Astrocyte of the cerebellum (primary cell): Measurements from ENCODE around the gene RHPN2.
"Not testable (repeated sequence)": the region's sequence is repeated elsewhere in the genome, so short reads cannot be mapped to it uniquely, and the experiment has no call there.

Experiments
- DNase-seq: peaks from one replicate; pipeline ENCODE4 v3.0.0-alpha.2; 2011; ENCODE audit warnings: low read depth
- H3K4me3 ChIP-seq: 2 replicates; pipeline ENCODE4 v1.5.1; 2011; ENCODE audit warnings: mild to moderate bottlenecking, low read depth, low read length, moderate library complexity
- CTCF ChIP-seq: IDR thresholded peaks from 2 replicates; pipeline ENCODE4 v1.5.1; 2012; ENCODE audit warnings: low read length, low read depth, moderate library complexity, mild to moderate bottlenecking; ENCODE audit errors: missing control alignments
- in situ Hi-C: cut with HindIII; loops from 2 replicates; pipeline ENCODE4 v1.10.0; 2017; ENCODE audit warnings: low sequenced_read_pairs

Gene RHPN2

DNA sequence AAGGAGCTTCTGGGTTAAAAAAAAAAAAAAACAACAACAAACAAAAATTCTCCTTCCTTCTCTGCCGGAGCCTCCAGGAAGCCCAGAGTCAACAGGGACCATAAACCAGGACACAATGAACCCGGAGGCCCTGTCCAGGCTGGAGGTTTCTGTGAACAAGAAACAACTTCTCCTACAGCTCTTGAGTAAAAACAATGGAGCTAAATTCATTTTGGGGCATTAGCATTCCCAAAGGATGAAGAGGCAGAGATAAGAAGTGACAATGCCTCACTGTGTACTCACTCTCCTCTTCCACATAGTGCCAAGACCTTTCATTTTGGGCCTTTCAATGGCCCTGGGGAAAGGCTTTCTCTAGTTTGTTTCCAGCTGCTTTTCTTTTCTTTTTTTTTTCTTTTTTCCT is 9.0 kb downstream of the RHPN2 start:
- no peak for TF ChIP-seq CTCF
- in situ Hi-C loops, result no loop called here
- H3K4me3 ChIP-seq, result no peak overlapping the region
- no peak for DNase-seq

DNA sequence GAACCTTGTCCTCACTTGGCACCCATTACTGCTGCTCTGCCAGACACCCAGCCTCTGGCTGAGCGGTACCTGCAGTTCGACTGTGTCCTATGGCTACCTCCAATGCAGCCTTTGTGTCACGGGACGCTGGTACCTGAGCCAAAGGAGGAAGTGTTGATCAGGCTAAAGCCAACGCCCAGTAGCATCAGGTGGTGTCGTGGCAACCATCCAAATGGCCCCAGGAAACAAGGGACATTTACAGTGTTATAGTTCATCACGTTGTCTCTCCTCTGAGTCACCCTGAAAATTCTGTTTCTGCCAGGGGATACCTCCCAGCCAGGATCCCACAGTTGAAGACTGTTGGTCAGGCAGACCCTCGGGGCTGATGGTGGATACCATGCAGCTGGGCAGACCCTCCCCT is 10.1 kb downstream of the RHPN2 start:
- no peak overlapping the region for H3K4me3 ChIP-seq
- in situ Hi-C loops, result no loop called here
- no peak for TF ChIP-seq CTCF
- DNase-seq, result no peak

DNA sequence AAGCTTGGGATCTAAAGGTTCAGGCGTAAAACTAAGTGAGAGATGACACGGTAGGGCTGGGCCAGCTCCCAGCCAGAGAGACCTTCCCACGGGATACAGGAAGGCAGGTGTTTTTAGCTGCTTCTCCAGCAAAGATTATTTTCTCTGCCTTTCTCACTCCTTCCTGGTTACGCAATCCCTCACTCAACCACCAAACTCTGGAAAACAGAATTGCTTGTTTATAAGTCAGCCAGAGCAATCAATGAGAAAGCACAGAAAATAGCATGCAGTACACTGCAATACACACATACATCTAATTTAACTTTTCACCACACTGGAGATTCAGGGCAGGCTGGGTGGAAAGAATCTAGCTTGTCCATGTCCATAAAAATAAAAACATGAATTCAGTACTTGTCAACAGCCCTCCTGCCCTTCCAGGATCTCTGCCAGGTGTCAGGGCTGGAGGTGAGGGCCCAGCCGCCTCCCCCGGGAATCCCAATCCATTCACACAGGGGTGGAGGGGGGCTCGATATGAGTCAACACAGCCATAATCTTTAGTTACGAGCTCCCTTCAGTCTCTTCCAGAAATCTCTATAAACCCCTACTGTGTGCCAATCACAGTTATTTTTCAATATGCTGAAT is 12.2 kb downstream of the RHPN2 start:
- DNase-seq, result no peak
- TF ChIP-seq CTCF, result no peak
- no peak overlapping the region for H3K4me3 ChIP-seq
- in situ Hi-C loops, result no loop called here

GRCh38 chr19:33050110-33050509 is 14.6 kb downstream of the RHPN2 start:
- in situ Hi-C loops, result no loop called here
- no peak for DNase-seq
- no peak for TF ChIP-seq CTCF
- no peak overlapping the region for H3K4me3 ChIP-seq

DNA sequence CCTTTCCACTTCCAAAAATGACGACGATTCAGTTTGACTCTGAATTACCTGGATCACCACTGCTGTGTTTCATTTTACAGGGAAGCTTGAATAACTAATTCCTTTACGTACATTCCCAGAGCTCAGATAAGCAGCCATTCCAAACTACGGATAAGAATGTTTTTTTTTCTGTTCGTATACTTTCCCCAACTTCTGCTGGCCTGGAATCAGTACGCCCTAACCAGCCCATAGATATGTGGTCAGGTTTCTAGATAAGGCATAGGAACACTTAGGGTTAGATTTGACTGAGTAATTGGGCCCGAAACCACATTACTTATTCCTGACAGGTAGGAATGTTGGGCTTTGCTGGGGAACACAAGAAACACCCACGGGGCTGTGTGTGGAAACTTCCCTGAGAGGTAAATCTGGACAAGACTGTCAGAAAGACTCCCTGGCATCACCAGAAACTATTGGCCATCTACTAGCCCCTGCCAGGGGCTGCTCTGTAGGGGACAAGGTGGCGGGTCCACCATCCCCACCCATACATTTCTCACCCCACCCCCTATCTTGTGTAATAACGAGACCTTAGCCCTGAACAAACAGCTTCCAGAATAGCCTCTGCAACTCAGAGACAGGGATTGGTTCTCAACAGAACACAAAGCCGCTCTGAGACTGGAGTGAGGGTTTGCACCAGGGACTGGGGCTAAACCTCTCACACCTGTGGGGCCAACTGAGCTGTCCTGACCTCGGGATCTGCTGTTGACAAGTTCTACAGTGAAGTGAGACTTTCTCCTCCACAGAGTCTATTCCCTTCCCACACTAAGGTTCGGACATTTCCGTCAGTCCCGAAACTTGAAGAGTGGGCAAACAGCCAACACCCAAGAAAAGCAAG is 15.6 kb downstream of the RHPN2 start:
- in situ Hi-C loops, result no loop called here
- TF ChIP-seq CTCF, result no peak

GRCh38 chr19:33047422-33047821 is 17.3 kb downstream of the RHPN2 start:
- no peak for TF ChIP-seq CTCF
- no peak overlapping the region for H3K4me3 ChIP-seq
- DNase-seq, result no peak
- in situ Hi-C loops, result no loop called here

More for the DNA sequence above, 15.6 kb downstream of the RHPN2 start:
- H3K4me3 ChIP-seq, result no peak overlapping the region
- DNase-seq, result no peak

DNA sequence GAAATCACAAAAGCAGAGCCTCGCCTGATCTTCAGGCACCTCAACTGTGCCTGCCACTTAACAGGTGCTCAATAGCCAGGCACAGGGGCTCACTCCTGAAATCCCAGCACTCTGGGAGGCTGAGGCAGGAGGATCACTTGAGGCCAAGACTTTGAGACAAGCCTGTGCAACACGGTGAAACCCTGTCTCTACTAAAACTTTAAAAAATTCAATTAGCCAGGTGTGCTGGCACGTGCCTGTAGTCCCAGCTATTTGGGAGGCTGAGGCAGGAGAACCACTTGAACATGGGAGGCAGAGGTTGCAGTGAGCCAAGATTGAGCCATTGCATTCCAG is 22.9 kb downstream of the RHPN2 start:
- in situ Hi-C loops, DNase-seq, H3K4me3 ChIP-seq: not testable (repeated sequence)
